ENCODE measurements around the gene ZDHHC7. TPM values are rescaled to one million over a fixed set of nuclear protein-coding genes. Genes with fewer than 3 reads are reported as not detected.

The ZDHHC7 gene
- total and polyA plus RNA-seq, 4 donors: 2.5 to 14.9 (median 12.1) TPM

GRCh38 chr16:85006639-85007038 lies 4.7 kb downstream of the ZDHHC7 start:
- Histone ChIP-seq H3K4me3 (ENCODE audit: low read depth in 1 of 3, low read length in 3 of 3) (no peak overlapping the region), H3K4me1 (ENCODE audit: control insufficient read depth in 4 of 4, insufficient read depth in 4 of 4, low read length in 3 of 4) (peaks cover 6 to 40% (median 26%) of the 10 kb centered on the region in 4 donors), H3K27me3 (ENCODE audit: control insufficient read depth in 4 of 4, insufficient read depth in 4 of 4, low read length in 3 of 4) (no peaks in the 10 kb centered on the region), H3K9ac (ENCODE audit: low read depth in 1 of 2, low read length in 2 of 2) (no peak overlapping the region), H3K36me3 (ENCODE audit: control insufficient read depth in 4 of 4, insufficient read depth in 3 of 4, low read depth in 1 of 4, low read length in 3 of 4) (no peaks in the 10 kb centered on the region), H3K9me3 (ENCODE audit: control insufficient read depth in 4 of 4, low read length in 3 of 4) (no peaks in the 10 kb centered on the region), H3K27ac (ENCODE audit: low read depth in 1 of 2, low read length in 2 of 2) (no peak overlapping the region)
- TF ChIP-seq ZBTB33 (IDR thresholded peaks at IDR 0.05): no peak
- no peak for TF ChIP-seq CTCF (IDR thresholded peaks at IDR 0.05; ENCODE audit: low read depth, low read length, missing input control)
- no peak for TF ChIP-seq NR2F2 (IDR thresholded peaks at IDR 0.05)
- TF ChIP-seq HNF4G (IDR thresholded peaks at IDR 0.05): no peak
- no peak for TF ChIP-seq YY1 (IDR thresholded peaks at IDR 0.05)
- TF ChIP-seq TAF1 (conservative IDR thresholded peaks at IDR 0.05): no peak
- 85% methylated on average over 7 of the region's 7 CpGs for WGBS
- no peak for DNase-seq (ENCODE audit: low spot score)

GRCh38 chr16:85005285-85006069 lies 5.9 kb downstream of the ZDHHC7 start:
- WGBS: 82% methylated on average over 11 of the region's 11 CpGs
- peaks cover 8 to 44% (median 30%) of the 10 kb centered on the region in 4 donors for H3K4me1 ChIP-seq (ENCODE audit: control insufficient read depth in 4 of 4, insufficient read depth in 4 of 4, low read length in 3 of 4)
- no peaks in the 10 kb centered on the region for H3K9me3 ChIP-seq (ENCODE audit: control insufficient read depth in 4 of 4, low read length in 3 of 4)
- H3K36me3 ChIP-seq (ENCODE audit: control insufficient read depth in 4 of 4, insufficient read depth in 3 of 4, low read depth in 1 of 4, low read length in 3 of 4): no peaks in the 10 kb centered on the region
- TF ChIP-seq JUND (IDR thresholded peaks at IDR 0.05) (no peak), NR2F2 (IDR thresholded peaks at IDR 0.05) (no peak), SP1 (IDR thresholded peaks at IDR 0.05) (no peak), RAD21 (IDR thresholded peaks at IDR 0.05) (no peak), CTCF (IDR thresholded peaks at IDR 0.05; ENCODE audit: low read depth, low read length, missing input control) (no peak), TAF1 (conservative IDR thresholded peaks at IDR 0.05) (no peak), YY1 (IDR thresholded peaks at IDR 0.05) (no peak)
- H3K9ac ChIP-seq (ENCODE audit: low read depth in 1 of 2, low read length in 2 of 2): no peak overlapping the region
- H3K27ac ChIP-seq (ENCODE audit: low read depth in 1 of 2, low read length in 2 of 2): no peak overlapping the region
- DNase-seq (ENCODE audit: low spot score): no peak
- H3K27me3 ChIP-seq (ENCODE audit: control insufficient read depth in 4 of 4, insufficient read depth in 4 of 4, low read length in 3 of 4): no peaks in the 10 kb centered on the region
- no peak overlapping the region for H3K4me3 ChIP-seq (ENCODE audit: low read depth in 1 of 3, low read length in 3 of 3)

Measured in liver (tissue), 9 donors.